Sigmoid colon (tissue), 7 donors: ENCODE results near the gene NSUN6. TPM values are rescaled to one million over a fixed set of nuclear protein-coding genes. Genes with fewer than 3 reads are reported as not detected.

Experiments
- DNase-seq: peaks from one replicate; pipeline ENCODE4 v3.0.0-alpha.2; 2019
- H3K27ac ChIP-seq, 4 donors: fragments of 200-600 bp; sonication (generic); one replicate each; pipeline ENCODE4 v1.5.1; 2016 to 2019; ENCODE audit warnings: mild to moderate bottlenecking in 1 of 4
- H3K27me3 ChIP-seq, 3 donors: fragments of 200-600 bp; sonication (generic); one replicate each; pipeline ENCODE4 v1.5.1; 2019; ENCODE audit warnings: mild to moderate bottlenecking in 1 of 3
- H3K36me3 ChIP-seq, 4 donors: fragments of 200-600 bp; sonication (generic); one replicate each; pipeline ENCODE4 v1.5.1; 2016 to 2019
- H3K4me1 ChIP-seq, 4 donors: fragments of 200-600 bp; sonication (generic); one replicate each; pipeline ENCODE4 v1.5.1; 2017 to 2019
- H3K4me3 ChIP-seq, 4 donors: fragments of 200-600 bp; sonication (generic); one replicate each; pipeline ENCODE4 v1.5.1; 2017 to 2019; ENCODE audit warnings: mild to moderate bottlenecking in 2 of 4, moderate library complexity in 1 of 4
- H3K9me3 ChIP-seq, 4 donors: fragments of 200-600 bp in 3 of 4; sonication (generic) in 3 of 4; one replicate each; pipeline versions ENCODE4 v1.5.1 to v1.6.1; 2013 to 2019
- CTCF ChIP-seq, 4 experiments: fragments of 450-650 bp in 3 of 4; fragments of 200-600 bp in 1 of 4; IDR thresholded peaks; one replicate each; pipeline ENCODE4 v1.5.1; 2016 to 2019; ENCODE audit warnings: antibody characterized with exemption in 4 of 4, mild to moderate bottlenecking in 3 of 4, moderate library complexity in 2 of 4
- EP300 ChIP-seq, 4 donors: sonication (generic); formaldehyde crosslinking; IDR thresholded peaks; one replicate each; pipeline ENCODE4 v1.6.1; 2017; ENCODE audit warnings: antibody characterized with exemption in 4 of 4
- POLR2A ChIP-seq, 2 donors: fragments of 450-650 bp; IDR thresholded peaks; one replicate each; pipeline ENCODE4 v1.6.1; 2016; ENCODE audit warnings: antibody characterized with exemption in 2 of 2, mild to moderate bottlenecking in 2 of 2, moderate library complexity in 2 of 2
- POLR2AphosphoS5 ChIP-seq, 4 donors: sonication (generic); formaldehyde crosslinking; IDR thresholded peaks; one replicate each; pipeline ENCODE4 v1.6.1; 2017; ENCODE audit warnings: antibody characterized with exemption in 4 of 4
- WGBS, 2 donors: extraction: QIAGEN DNeasy Blood & Tissue Kit; methylation state at CpG; one replicate each; pipeline ENCODE4 v1.1.7; 2013; 5-methylcytosine and 5-hydroxymethylcytosine counted together
- intact Hi-C: fragments of 100-400 bp; cut with DNase I; formaldehyde crosslinking; loops from one replicate; pipeline ENCODE4 v1.15.1; 2023
- polyA plus RNA-seq, 3 donors: library from polyadenylated mRNA; stranded (reverse); fragments of 200-250 nt; gene quantifications; one replicate each; pipeline ENCODE4 v1.2.3, GENCODE V29; 2013
- total RNA-seq, 4 donors: library from RNA; depleted of rRNA; stranded (reverse); fragments of >200 nt; gene quantifications; one replicate each; pipeline ENCODE4 v1.1.0, GENCODE V29; 2016
- donor health status: healthy with polysubstance abuse.
- donor health status: Bipolar disorder and iron deficiency.
- donor health status: healthy.

The NSUN6 gene
- total and polyA plus RNA-seq, 7 donors = 4.4 to 20.2 (median 7.3) TPM

DNA sequence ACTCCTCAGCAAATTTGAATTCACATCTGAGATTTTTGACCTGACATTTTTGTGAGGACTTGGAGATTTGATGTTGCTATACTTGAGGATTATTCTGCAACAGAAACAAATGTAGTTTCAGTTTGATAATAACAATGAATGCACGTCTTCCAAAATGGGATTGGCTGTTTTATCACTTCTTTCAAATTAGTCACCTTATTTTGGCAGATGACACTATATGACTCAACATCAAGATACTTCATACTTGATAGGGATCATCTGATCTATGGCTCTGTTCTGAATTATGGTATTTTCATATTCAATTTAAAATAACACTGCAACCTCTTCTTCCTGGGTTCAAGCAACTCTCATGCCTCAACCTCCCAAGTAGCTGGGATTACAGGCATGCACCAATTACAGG is 32.0 kb upstream of the NSUN6 start:
- no peaks in the 10 kb centered on the region for H3K9me3 ChIP-seq
- H3K4me3 ChIP-seq = no peak overlapping the region
- no peak overlapping the region for H3K27ac ChIP-seq
- intact Hi-C loops = no loop called here
- no peaks in the 10 kb centered on the region for H3K4me1 ChIP-seq
- 52 to 64% methylated on average over 1 of the region's 1 CpG for WGBS, 2 donors
- no peak for TF ChIP-seq POLR2AphosphoS5 (IDR thresholded peaks at IDR 0.05)
- TF ChIP-seq EP300 (IDR thresholded peaks at IDR 0.05) = no peak
- no peak for TF ChIP-seq POLR2A (IDR thresholded peaks at IDR 0.05)
- no peak for TF ChIP-seq CTCF (IDR thresholded peaks at IDR 0.05)
- no peaks in the 10 kb centered on the region for H3K27me3 ChIP-seq
- no peak for DNase-seq
- H3K36me3 ChIP-seq = peaks cover 0 to 3% (median 0%) of the 10 kb centered on the region in 4 donors

- H3K36me3 ChIP-seq = peaks cover 0 to 4% (median 0%) of the 10 kb centered on the region in 4 donors
- no peaks in the 10 kb centered on the region for H3K27me3 ChIP-seq
- no peaks in the 10 kb centered on the region for H3K9me3 ChIP-seq
- WGBS, 2 donors = 76 to 83% methylated on average over 4 of the region's 4 CpGs
- no peaks in the 10 kb centered on the region for H3K4me1 ChIP-seq
- DNase-seq = no peak
- TF ChIP-seq POLR2AphosphoS5 (IDR thresholded peaks at IDR 0.05) = no peak
- TF ChIP-seq POLR2A (IDR thresholded peaks at IDR 0.05) = no peak
- TF ChIP-seq EP300 (IDR thresholded peaks at IDR 0.05) = no peak
- TF ChIP-seq CTCF (IDR thresholded peaks at IDR 0.05) = no peak
- no peak overlapping the region for H3K27ac ChIP-seq
- no peak overlapping the region for H3K4me3 ChIP-seq
- intact Hi-C loops = no loop called here
Measured at GRCh38 chr10:18681971-18682411, 30.6 kb upstream of the NSUN6 start.

GRCh38 chr10:18681366-18681765 is 30.0 kb upstream of the NSUN6 start:
- Histone ChIP-seq H3K27ac (no peak overlapping the region), H3K36me3 (peaks cover 0 to 4% (median 0%) of the 10 kb centered on the region in 4 donors), H3K4me3 (no peak overlapping the region), H3K4me1 (no peaks in the 10 kb centered on the region), H3K9me3 (no peaks in the 10 kb centered on the region), H3K27me3 (no peaks in the 10 kb centered on the region)
- TF ChIP-seq CTCF (IDR thresholded peaks at IDR 0.05) (no peak), EP300 (IDR thresholded peaks at IDR 0.05) (no peak), POLR2AphosphoS5 (IDR thresholded peaks at IDR 0.05) (no peak), POLR2A (IDR thresholded peaks at IDR 0.05) (no peak)
- no peak for DNase-seq
- 21 to 44% methylated on average over 2 of the region's 2 CpGs for WGBS, 2 donors
- intact Hi-C loops = no loop called here

GRCh38 chr10:18680754-18681153 is 29.4 kb upstream of the NSUN6 start:
- Histone ChIP-seq H3K27me3 (no peaks in the 10 kb centered on the region), H3K9me3 (no peaks in the 10 kb centered on the region), H3K4me3 (no peak overlapping the region), H3K36me3 (peaks cover 0 to 9% (median 0%) of the 10 kb centered on the region in 4 donors), H3K4me1 (no peaks in the 10 kb centered on the region), H3K27ac (no peak overlapping the region)
- intact Hi-C loops = no loop called here
- no peak for DNase-seq
- TF ChIP-seq POLR2AphosphoS5 (IDR thresholded peaks at IDR 0.05) (no peak), POLR2A (IDR thresholded peaks at IDR 0.05) (no peak), CTCF (IDR thresholded peaks at IDR 0.05) (no peak), EP300 (IDR thresholded peaks at IDR 0.05) (no peak)
- WGBS, 2 donors = 95 to 96% methylated on average over 3 of the region's 3 CpGs
